H9 (cell line): ENCODE results near the gene HMG20B. TPM values are rescaled to one million over a fixed set of nuclear protein-coding genes. Genes with fewer than 3 reads are reported as not detected.

Experiments
- DNase-seq: peaks from one replicate; pipeline ENCODE4 v3.0.0-alpha.2; 2017
- H2AFZ ChIP-seq: one replicate; pipeline ENCODE4 v1.6.1; 2013; ENCODE audit warnings: mild to moderate bottlenecking, low read length, control low read depth, moderate library complexity
- H2AK5ac ChIP-seq: 2 replicates; pipeline ENCODE4 v1.6.1; 2013; ENCODE audit warnings: low read length, control low read depth, mixed read lengths; ENCODE audit not compliant: insufficient read length
- H2BK120ac ChIP-seq: one replicate; pipeline ENCODE4 v1.6.1; 2013; ENCODE audit warnings: low read depth, mild to moderate bottlenecking, low read length, control low read depth, inconsistent platforms; ENCODE audit not compliant: poor library complexity, severe bottlenecking
- H2BK12ac ChIP-seq: 2 replicates; pipeline ENCODE4 v1.6.1; 2013; ENCODE audit warnings: low read length, control low read depth, mixed read lengths, low read depth; ENCODE audit not compliant: insufficient read length
- H2BK15ac ChIP-seq: 2 replicates; pipeline ENCODE4 v1.6.1; 2013; ENCODE audit warnings: low read depth, low read length, control low read depth
- H2BK20ac ChIP-seq: one replicate; pipeline ENCODE4 v1.6.1; 2013; ENCODE audit warnings: low read depth, mild to moderate bottlenecking, low read length, control low read depth, inconsistent platforms; ENCODE audit not compliant: poor library complexity, severe bottlenecking
- H2BK5ac ChIP-seq: 2 replicates; pipeline ENCODE4 v1.6.1; 2013; ENCODE audit warnings: low read length, control low read depth, mixed read lengths; ENCODE audit not compliant: insufficient read length
- H3K14ac ChIP-seq: 2 replicates; pipeline ENCODE4 v1.6.1; 2013; ENCODE audit warnings: low read length, control low read depth; ENCODE audit not compliant: insufficient read depth
- H3K18ac ChIP-seq: 2 replicates; pipeline ENCODE4 v1.6.1; 2013; ENCODE audit warnings: low read depth, mild to moderate bottlenecking, mixed read lengths, low read length, control low read depth; ENCODE audit not compliant: insufficient read length
- H3K23ac ChIP-seq: 2 replicates; pipeline ENCODE4 v1.6.1; 2013; ENCODE audit warnings: low read length, control low read depth, mixed read lengths, low read depth; ENCODE audit not compliant: insufficient read length
- H3K23me2 ChIP-seq: 2 replicates; pipeline ENCODE4 v1.6.1; 2013; ENCODE audit warnings: low read depth, mild to moderate bottlenecking, mixed read lengths, low read length, control low read depth; ENCODE audit not compliant: insufficient read length, poor library complexity, severe bottlenecking
- H3K27ac ChIP-seq: 2 replicates; pipeline ENCODE4 v1.5.1; 2013; ENCODE audit warnings: low read length, control low read depth, mixed read lengths, low read depth; ENCODE audit not compliant: insufficient read length
- H3K27me3 ChIP-seq: 2 replicates; pipeline ENCODE4 v1.6.1; 2013; ENCODE audit warnings: low read length, control low read depth, inconsistent platforms; ENCODE audit not compliant: insufficient read depth
- H3K4ac ChIP-seq: 2 replicates; pipeline ENCODE4 v1.6.1; 2013; ENCODE audit warnings: low read depth, mild to moderate bottlenecking, control low read depth, inconsistent platforms, low read length, moderate library complexity
- H3K4me1 ChIP-seq: 2 replicates; pipeline ENCODE4 v1.6.1; 2013; ENCODE audit warnings: low read length, control low read depth, inconsistent platforms; ENCODE audit not compliant: insufficient read depth
- H3K4me2 ChIP-seq: 2 replicates; pipeline ENCODE4 v1.6.1; 2013; ENCODE audit warnings: low read length, control low read depth, mixed read lengths; ENCODE audit not compliant: insufficient read length, insufficient read depth
- H3K56ac ChIP-seq: 2 replicates; pipeline ENCODE4 v1.6.1; 2013; ENCODE audit warnings: low read depth, mild to moderate bottlenecking, mixed read lengths, low read length, control low read depth; ENCODE audit not compliant: insufficient read length
- H3K79me1 ChIP-seq: 2 replicates; pipeline ENCODE4 v1.6.1; 2013; ENCODE audit warnings: low read depth, mild to moderate bottlenecking, moderate library complexity, low read length, control low read depth, inconsistent platforms; ENCODE audit not compliant: insufficient read depth, poor library complexity, severe bottlenecking
- H3K79me2 ChIP-seq: 2 replicates; pipeline ENCODE4 v1.6.1; 2013; ENCODE audit warnings: low read length, control low read depth, inconsistent platforms; ENCODE audit not compliant: insufficient read depth
- H3K9ac ChIP-seq: 2 replicates; pipeline ENCODE4 v1.6.1; 2013; ENCODE audit warnings: low read length, control low read depth, mixed read lengths; ENCODE audit not compliant: insufficient read length; ENCODE audit errors: extremely low read depth
- H3K9me3 ChIP-seq: one replicate; pipeline ENCODE4 v1.6.1; 2013; ENCODE audit warnings: low read depth, low read length, inconsistent platforms; ENCODE audit not compliant: control insufficient read depth
- H3T11ph ChIP-seq: one replicate; pipeline ENCODE4 v1.6.1; 2013; ENCODE audit warnings: mild to moderate bottlenecking, low read length, control low read depth, inconsistent platforms
- H4K20me1 ChIP-seq: one replicate; pipeline ENCODE4 v1.6.1; 2013; ENCODE audit not compliant: control insufficient read depth, insufficient read length, insufficient read depth
- H4K5ac ChIP-seq: 2 replicates; pipeline ENCODE4 v1.6.1; 2013; ENCODE audit warnings: low read depth, mild to moderate bottlenecking, mixed read lengths, low read length, control low read depth; ENCODE audit not compliant: insufficient read length
- H4K8ac ChIP-seq: replicated peaks from 2 replicates; pipeline ENCODE4 v1.6.1; 2013; ENCODE audit warnings: low read length, control low read depth, mixed read lengths, low read depth; ENCODE audit not compliant: insufficient read length
- H4K91ac ChIP-seq: 2 replicates; pipeline ENCODE4 v1.6.1; 2013; ENCODE audit warnings: low read depth, mild to moderate bottlenecking, moderate library complexity, mixed read lengths, low read length, control low read depth; ENCODE audit not compliant: insufficient read length
- H3K27ac Mint-ChIP-seq, 3 experiments: 2 replicates in 2 of 3; 3 replicates in 1 of 3; pipeline ENCODE4 v1.8.0; 2020 to 2021; ENCODE audit warnings: mixed read lengths in 3 of 3, mild to moderate bottlenecking in 1 of 3, moderate library complexity in 1 of 3
- H3K27me3 Mint-ChIP-seq: 2 replicates; pipeline ENCODE4 v1.8.0; 2021; ENCODE audit warnings: low read depth, mild to moderate bottlenecking, moderate library complexity, mixed read lengths
- H3K36me3 Mint-ChIP-seq, 3 experiments: 2 replicates in 2 of 3; 3 replicates in 1 of 3; pipeline ENCODE4 v1.8.0; 2020 to 2021; ENCODE audit warnings: low read depth in 3 of 3, mixed read lengths in 3 of 3; ENCODE audit not compliant: insufficient read depth in 1 of 3
- H3K4me1 Mint-ChIP-seq, 2 experiments: 2 replicates each; pipeline ENCODE4 v1.8.0; 2020; ENCODE audit warnings: mixed read lengths in 2 of 2
- H3K4me3 Mint-ChIP-seq, 2 experiments: 2 replicates in 1 of 2; 3 replicates in 1 of 2; pipeline ENCODE4 v1.8.0; 2020 to 2021; ENCODE audit warnings: mild to moderate bottlenecking in 2 of 2, mixed read lengths in 2 of 2, moderate library complexity in 1 of 2
- H3K9me3 Mint-ChIP-seq, 2 experiments: 2 replicates in 1 of 2; 3 replicates in 1 of 2; pipeline ENCODE4 v1.8.0; 2020; ENCODE audit warnings: mild to moderate bottlenecking in 2 of 2, mixed read lengths in 2 of 2, moderate library complexity in 1 of 2
- CTCF ChIP-seq: fragments of 200-600 bp; sonication (generic); conservative IDR thresholded peaks from 3 replicates; pipeline ENCODE4 v1.8.0; 2021; ENCODE audit warnings: antibody characterized with exemption, mild to moderate bottlenecking
- WGBS: extraction: QIAGEN DNeasy Blood & Tissue Kit; methylation state at CpG from one replicate; pipeline ENCODE4 v1.1.7; 2013; ENCODE audit warnings: missing lambda C conversion rate, low lambda C conversion rate, mixed read lengths; ENCODE audit not compliant: insufficient read length; ENCODE audit errors: extremely low coverage; 5-methylcytosine and 5-hydroxymethylcytosine counted together
- total RNA-seq: library from RNA; stranded (reverse); gene quantifications from 2 replicates; pipeline ENCODE4 v1.2.1, GENCODE V29; 2021

HMG20B gene
- total RNA-seq, 1 experiment from 2014 or later = 58.1 TPM

GRCh38 chr19:3575260-3575741 lies 2.6 kb downstream of the HMG20B start:
- 0 out of 7 replicates have a peak overlapping the region, but pooled peaks of 1 of the 3 experiments have one; percentile 47 for H3K27ac Mint-ChIP-seq
- Histone ChIP-seq H2AK5ac (no peak overlapping the region), H3K27me3 (no peaks in the 10 kb centered on the region; the same call in 1 of the 2 replicates), H3K9ac (no peak overlapping the region), H3K4me2 (no peak overlapping the region), H2BK5ac (no peak overlapping the region), H3T11ph (no peak overlapping the region), H3K79me1 (no peaks in the 10 kb centered on the region), H3K79me2 (no peaks in the 10 kb centered on the region), H4K5ac (no peak overlapping the region), H2BK15ac (no peak overlapping the region), H3K4ac (no peak overlapping the region), H3K23me2 (peaks cover 13% of the 10 kb centered on the region), H3K27ac (no peak overlapping the region), H3K23ac (no peak overlapping the region), H3K56ac (no peak overlapping the region), H3K14ac (no peak overlapping the region), H2BK120ac (no peak overlapping the region), H2BK20ac (no peak overlapping the region), H4K8ac (no peak overlapping the region), H4K91ac (no peak overlapping the region), H3K9me3 (no peaks in the 10 kb centered on the region), H2AFZ (no peak overlapping the region), H2BK12ac (no peak overlapping the region), H4K20me1 (no peaks in the 10 kb centered on the region), H3K18ac (no peak overlapping the region), H3K4me1 (no peaks in the 10 kb centered on the region)
- peak; percentile 62; the same call in 2 of the 3 replicates for TF ChIP-seq CTCF
- peaks cover 19% of the 10 kb centered on the region for H3K27me3 Mint-ChIP-seq
- H3K4me3 Mint-ChIP-seq = peak overlapping the region; percentile 44 to 72
- peak; percentile 88 for DNase-seq
- no CpG with 5 or more reads among the region's 19 CpGs for WGBS
- H3K9me3 Mint-ChIP-seq = no peaks in the 10 kb centered on the region; a peak in 1 of 5 replicates
- H3K4me1 Mint-ChIP-seq = peaks cover 13 to 26% of the 10 kb centered on the region in 2 experiments
- peaks cover 8 to 10% (median 9%) of the 10 kb centered on the region in 3 experiments for H3K36me3 Mint-ChIP-seq
